Activated CD8-positive, alpha-beta T cell treated with anti-CD3 and anti-CD28 coated beads for 36 hours (primary cell): Measurements from ENCODE around the gene ZMYM4. TPM values are rescaled to one million over a fixed set of nuclear protein-coding genes. Genes with fewer than 3 reads are reported as not detected.

Source experiments
- ATAC-seq: fragments of 200-7000 bp; cut with Tn5 transposase; one replicate; pipeline ENCODE4 v1.10.0; 2021; ENCODE audit warnings: mild to moderate bottlenecking, moderate library complexity
- CTCF ChIA-PET: fragments of 350-600 bp; sonication (Branson Sonifier 250); formaldehyde crosslinking; loops from one replicate; lab custom pipeline; 2021; ENCODE audit warnings: antibody characterized with exemption; lab: Charles Lee
- POLR2A ChIA-PET: fragments of 350-600 bp; sonication (Branson Sonifier 250); formaldehyde crosslinking; loops from one replicate; lab custom pipeline; 2021; ENCODE audit warnings: antibody characterized with exemption; lab: Charles Lee
- DNase-seq: peaks from one replicate; pipeline ENCODE4 v3.0.0-alpha.2; 2020
- H3K27ac Mint-ChIP-seq: one replicate; pipeline ENCODE4 v1.8.0; 2021; ENCODE audit warnings: mild to moderate bottlenecking, mixed read lengths
- H3K27me3 Mint-ChIP-seq: one replicate; pipeline ENCODE4 v1.8.0; 2021; ENCODE audit warnings: mixed read lengths
- H3K36me3 Mint-ChIP-seq: one replicate; pipeline ENCODE4 v1.8.0; 2021; ENCODE audit warnings: low read depth, mixed read lengths
- H3K4me1 Mint-ChIP-seq: one replicate; pipeline ENCODE4 v1.8.0; 2021; ENCODE audit warnings: low read depth, mixed read lengths
- H3K4me3 Mint-ChIP-seq: one replicate; pipeline ENCODE4 v1.8.0; 2021; ENCODE audit warnings: mild to moderate bottlenecking, moderate library complexity, mixed read lengths
- H3K9me3 Mint-ChIP-seq: one replicate; pipeline ENCODE4 v1.8.0; 2021; ENCODE audit warnings: mixed read lengths
- intact Hi-C: fragments of 100-400 bp; cut with micrococcal nuclease; formaldehyde crosslinking; loops from one replicate; pipeline ENCODE4 v1.10.0; 2022
- total RNA-seq, 2 experiments: library from RNA; stranded (reverse); gene quantifications; one replicate each; pipeline ENCODE4 v1.2.3, GENCODE V29; 2021
- TF ChIP-seq, protein P1 (sequence below): fragments of 200-600 bp; IDR thresholded peaks from one replicate; pipeline ENCODE4 v1.8.0; 2022; ENCODE audit warnings: antibody characterized with exemption, mild to moderate bottlenecking

The ZMYM4 gene
- total RNA-seq, 2 experiments from 2014 or later = 26.0 to 31.6 TPM

DNA sequence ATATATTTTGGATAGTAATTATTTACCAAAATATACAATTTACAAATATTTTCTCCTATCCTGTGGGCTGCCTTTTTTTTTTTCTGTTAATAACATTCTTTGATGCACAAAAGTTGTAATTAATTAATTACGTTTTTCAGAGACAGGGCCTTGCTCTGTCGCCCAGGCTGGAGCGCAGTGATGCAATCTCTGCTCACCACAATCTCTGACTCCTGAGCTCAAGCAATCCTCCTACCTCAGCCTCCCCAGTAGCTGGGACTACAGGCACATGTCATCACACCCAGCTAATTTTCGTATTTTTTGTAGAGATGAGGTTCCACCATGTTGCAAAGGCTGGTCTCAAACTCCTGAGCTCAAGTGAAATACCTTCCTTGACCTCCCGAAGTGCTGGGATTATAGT, 21.3 kb upstream of the ZMYM4 start:
- H3K36me3 Mint-ChIP-seq = no peaks in the 10 kb centered on the region
- CTCF ChIA-PET = no interaction called here
- ATAC-seq (no peak), DNase-seq (no peak)
- POLR2A ChIA-PET = no interaction called here
- H3K4me1 Mint-ChIP-seq = no peaks in the 10 kb centered on the region
- no peak overlapping the region for H3K27ac Mint-ChIP-seq
- H3K9me3 Mint-ChIP-seq = no peaks in the 10 kb centered on the region
- TF ChIP-seq, protein P1, sequence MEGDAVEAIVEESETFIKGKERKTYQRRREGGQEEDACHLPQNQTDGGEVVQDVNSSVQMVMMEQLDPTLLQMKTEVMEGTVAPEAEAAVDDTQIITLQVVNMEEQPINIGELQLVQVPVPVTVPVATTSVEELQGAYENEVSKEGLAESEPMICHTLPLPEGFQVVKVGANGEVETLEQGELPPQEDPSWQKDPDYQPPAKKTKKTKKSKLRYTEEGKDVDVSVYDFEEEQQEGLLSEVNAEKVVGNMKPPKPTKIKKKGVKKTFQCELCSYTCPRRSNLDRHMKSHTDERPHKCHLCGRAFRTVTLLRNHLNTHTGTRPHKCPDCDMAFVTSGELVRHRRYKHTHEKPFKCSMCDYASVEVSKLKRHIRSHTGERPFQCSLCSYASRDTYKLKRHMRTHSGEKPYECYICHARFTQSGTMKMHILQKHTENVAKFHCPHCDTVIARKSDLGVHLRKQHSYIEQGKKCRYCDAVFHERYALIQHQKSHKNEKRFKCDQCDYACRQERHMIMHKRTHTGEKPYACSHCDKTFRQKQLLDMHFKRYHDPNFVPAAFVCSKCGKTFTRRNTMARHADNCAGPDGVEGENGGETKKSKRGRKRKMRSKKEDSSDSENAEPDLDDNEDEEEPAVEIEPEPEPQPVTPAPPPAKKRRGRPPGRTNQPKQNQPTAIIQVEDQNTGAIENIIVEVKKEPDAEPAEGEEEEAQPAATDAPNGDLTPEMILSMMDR = no peak
- peaks cover 2% of the 10 kb centered on the region for H3K27me3 Mint-ChIP-seq
- no peak overlapping the region for H3K4me3 Mint-ChIP-seq
- intact Hi-C loops = no loop called here

DNA sequence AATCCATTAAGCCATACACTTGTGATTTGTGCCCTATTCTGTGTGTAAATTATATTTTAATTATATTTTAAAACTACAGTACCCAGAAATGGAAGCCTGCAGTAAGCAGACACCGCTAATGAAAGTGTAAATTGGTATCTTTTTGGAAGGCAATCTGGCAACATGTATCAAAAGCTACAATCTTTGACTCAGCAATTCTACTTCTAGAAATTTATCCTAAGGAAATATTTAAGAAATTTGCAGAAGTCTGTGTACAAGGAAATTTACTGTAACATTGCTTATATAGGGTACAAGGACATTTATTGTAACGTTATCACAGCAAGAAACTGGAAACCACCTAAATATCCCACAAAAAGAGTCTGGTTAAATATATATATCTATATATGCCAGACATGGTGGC, 14.6 kb upstream of the ZMYM4 start:
- POLR2A ChIA-PET = no interaction called here
- no peak overlapping the region for H3K4me3 Mint-ChIP-seq
- H3K9me3 Mint-ChIP-seq = no peaks in the 10 kb centered on the region
- TF ChIP-seq, protein P1 = no peak
- no peak for ATAC-seq
- peaks cover 2% of the 10 kb centered on the region for H3K27me3 Mint-ChIP-seq
- no peak overlapping the region for H3K27ac Mint-ChIP-seq
- CTCF ChIA-PET = no interaction called here
- no peaks in the 10 kb centered on the region for H3K36me3 Mint-ChIP-seq
- no peaks in the 10 kb centered on the region for H3K4me1 Mint-ChIP-seq
- no peak for DNase-seq
- intact Hi-C loops = no loop called here

DNA sequence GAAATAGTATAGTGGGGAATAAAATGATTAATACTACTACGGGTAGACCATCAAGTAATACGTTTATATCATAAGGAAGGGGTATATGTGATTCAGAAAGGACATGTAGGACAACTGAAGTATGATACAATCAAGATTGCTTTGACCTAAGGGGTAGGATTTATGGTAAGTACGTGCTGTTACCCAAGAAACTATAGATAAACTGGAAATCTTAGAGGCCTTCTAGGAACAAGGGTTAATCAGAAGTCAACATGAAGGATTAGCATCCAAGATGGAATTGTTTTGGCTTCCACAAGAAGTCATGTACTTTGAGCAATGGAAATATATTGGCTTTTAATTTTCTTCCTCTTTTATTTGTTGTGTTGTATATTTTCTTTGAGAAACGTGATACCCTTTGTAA, 13.2 kb upstream of the ZMYM4 start:
- ChIA-PET POLR2A (no interaction called here), CTCF (no interaction called here)
- H3K27ac Mint-ChIP-seq = no peak overlapping the region
- no peak for DNase-seq
- intact Hi-C loops = no loop called here
- ATAC-seq = no peak
- H3K36me3 Mint-ChIP-seq = no peaks in the 10 kb centered on the region
- TF ChIP-seq, protein P1 = no peak
- peaks cover 2% of the 10 kb centered on the region for H3K27me3 Mint-ChIP-seq
- no peaks in the 10 kb centered on the region for H3K4me1 Mint-ChIP-seq
- H3K4me3 Mint-ChIP-seq = no peak overlapping the region
- no peaks in the 10 kb centered on the region for H3K9me3 Mint-ChIP-seq

DNA sequence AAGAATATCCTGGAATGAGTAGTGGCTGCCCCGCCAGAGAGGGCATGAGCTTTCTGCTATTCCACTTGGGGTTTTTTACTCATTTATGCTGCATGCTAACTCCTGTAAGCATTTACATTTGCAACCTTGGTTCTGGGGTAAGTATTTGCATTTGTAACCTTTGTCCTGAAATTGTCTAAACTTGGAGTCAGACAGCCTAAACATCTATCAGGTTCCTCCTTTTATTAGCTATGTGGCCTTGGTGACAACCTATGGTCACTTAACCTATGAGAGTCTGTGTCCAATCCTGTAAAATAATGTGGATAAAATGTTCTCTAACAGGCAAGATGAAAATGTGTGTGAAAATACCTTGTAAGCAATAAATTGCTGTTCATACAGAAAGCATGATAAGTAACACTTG, 8.9 kb upstream of the ZMYM4 start:
- no peak for ATAC-seq
- intact Hi-C loops = no loop called here
- Mint-ChIP-seq H3K27me3 (peaks cover 6% of the 10 kb centered on the region), H3K4me1 (no peaks in the 10 kb centered on the region), H3K36me3 (no peaks in the 10 kb centered on the region), H3K4me3 (no peak overlapping the region), H3K27ac (no peak overlapping the region), H3K9me3 (no peaks in the 10 kb centered on the region)
- TF ChIP-seq, protein P1 = no peak
- ChIA-PET POLR2A (interaction anchor here (1.0 kb wide), 1 partner anchor 15 kb away, joined by 4 read pairs; no protein-coding TSS in a partner anchor), CTCF (interaction anchor here (0.9 to 1.0 kb wide), 2 partner anchors 10 to 406 kb away, joined by 3 to 4 read pairs; no protein-coding TSS in a partner anchor)
- no peak for DNase-seq

DNA sequence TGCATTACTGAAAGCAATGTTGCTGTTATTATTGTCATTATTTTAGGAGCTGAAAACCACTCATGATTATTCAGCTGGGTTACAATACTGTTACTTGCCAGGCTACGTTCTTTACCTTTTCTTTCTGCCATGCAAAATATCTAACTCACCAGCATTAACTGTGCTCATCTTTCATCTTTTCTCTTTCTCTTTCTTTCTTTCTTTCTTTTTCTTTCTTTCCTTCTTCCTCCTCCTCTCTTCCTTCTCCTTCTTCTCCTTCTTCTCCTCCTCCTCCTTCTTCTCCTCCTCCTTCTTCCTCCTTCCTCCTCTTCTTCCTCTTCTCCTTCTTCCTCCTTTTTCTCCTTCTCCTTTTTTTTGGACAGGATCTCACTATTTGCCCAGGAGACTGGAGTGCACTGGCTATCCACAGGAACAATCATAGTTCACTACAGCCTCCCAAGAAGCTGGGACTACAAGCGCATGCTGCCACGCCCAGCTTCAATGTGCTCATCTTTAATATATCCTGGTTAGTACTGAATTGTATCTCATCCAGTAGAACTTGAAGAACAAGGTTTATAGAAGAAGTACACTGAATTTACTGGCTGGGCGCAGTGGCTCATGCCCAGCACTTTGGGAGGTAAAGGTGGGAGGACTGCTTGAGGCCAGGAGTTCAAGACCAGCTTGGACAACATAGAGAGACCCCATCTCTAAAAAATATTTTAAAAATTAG, 6.9 kb upstream of the ZMYM4 start:
- CTCF ChIA-PET = interaction anchor here (0.8 to 1.3 kb wide), 2 partner anchors 40 to 60 kb away, joined by 3 to 4 read pairs; no protein-coding TSS in a partner anchor

More for the DNA sequence above, 6.9 kb upstream of the ZMYM4 start:
- H3K27me3 Mint-ChIP-seq = peaks cover 6% of the 10 kb centered on the region
- TF ChIP-seq, protein P1 = no peak
- no peak overlapping the region for H3K4me3 Mint-ChIP-seq
- H3K4me1 Mint-ChIP-seq = no peaks in the 10 kb centered on the region
- no peak overlapping the region for H3K27ac Mint-ChIP-seq
- POLR2A ChIA-PET = interaction anchor here (1.0 kb wide), 1 partner anchor 14 kb away, joined by 3 read pairs; no protein-coding TSS in a partner anchor
- H3K36me3 Mint-ChIP-seq = no peaks in the 10 kb centered on the region
- DNase-seq (no peak), ATAC-seq (no peak)
- no peaks in the 10 kb centered on the region for H3K9me3 Mint-ChIP-seq
- intact Hi-C loops = loop anchor here (10.0 kb wide), 1 partner anchor 57 kb away; no protein-coding TSS in a partner anchor
